HCT116 (cell line): ENCODE results near the gene CPNE4.

ENCODE experiments used
- CEBPB ChIP-seq: IDR thresholded peaks from 2 replicates; pipeline ENCODE4 v1.6.1; 2012; ENCODE audit warnings: low read depth
- EZH2 ChIP-seq: fragments of 200-600 bp; sonication (generic); IDR thresholded peaks from 2 replicates; pipeline ENCODE4 v1.6.1; 2017; ENCODE audit warnings: antibody characterized with exemption, mixed run types
- EZH2phosphoT487 ChIP-seq: fragments of 200-600 bp; IDR thresholded peaks from 2 replicates; pipeline ENCODE4 v1.6.1; 2018; ENCODE audit warnings: antibody characterized with exemption, borderline replicate concordance
- FOSL1 ChIP-seq: IDR thresholded peaks from 2 replicates; pipeline ENCODE4 v1.6.1; 2012; ENCODE audit warnings: low read depth
- POLR2A ChIP-seq: IDR thresholded peaks from 2 replicates; pipeline ENCODE4 v1.7.0; 2011; ENCODE audit warnings: borderline replicate concordance; ENCODE audit not compliant: insufficient read depth, insufficient read length; ENCODE audit errors: extremely low read depth
- POLR2AphosphoS5 ChIP-seq: IDR thresholded peaks from 2 replicates; pipeline ENCODE4 v1.6.1; 2011; ENCODE audit warnings: mild to moderate bottlenecking, low read depth, low read length, moderate library complexity
- TCF7L2 ChIP-seq: IDR thresholded peaks from 2 replicates; pipeline ENCODE4 v1.7.0; 2011; ENCODE audit warnings: borderline replicate concordance, inconsistent platforms; ENCODE audit not compliant: insufficient read depth, insufficient read length; ENCODE audit errors: extremely low read depth
- ZNF274 ChIP-seq: fragments of 200-500 bp; sonication (Bioruptor generic); IDR thresholded peaks from 2 replicates; pipeline ENCODE4 v1.6.1; 2014; ENCODE audit warnings: mild to moderate bottlenecking, low read depth, low read length, inconsistent platforms
- TF ChIP-seq, protein P1 (sequence below), 3 experiments: fragments of 200-600 bp in 1 of 3; sonication (generic) in 1 of 3; IDR thresholded peaks in 2 of 3; conservative IDR thresholded peaks in 1 of 3; 2 replicates each; pipeline ENCODE4 v1.5.1; 2012 to 2017; ENCODE audit warnings: low read depth in 2 of 3, low read length in 2 of 3, antibody characterized with exemption in 1 of 3, borderline replicate concordance in 1 of 3, control low read depth in 1 of 3, mild to moderate bottlenecking in 1 of 3, mixed read lengths in 1 of 3, mixed run types in 1 of 3, moderate library complexity in 1 of 3; ENCODE audit not compliant: insufficient read depth in 1 of 3
- TF ChIP-seq, protein P2 (sequence below): IDR thresholded peaks from 2 replicates; pipeline ENCODE4 v1.6.1; 2012

DNA sequence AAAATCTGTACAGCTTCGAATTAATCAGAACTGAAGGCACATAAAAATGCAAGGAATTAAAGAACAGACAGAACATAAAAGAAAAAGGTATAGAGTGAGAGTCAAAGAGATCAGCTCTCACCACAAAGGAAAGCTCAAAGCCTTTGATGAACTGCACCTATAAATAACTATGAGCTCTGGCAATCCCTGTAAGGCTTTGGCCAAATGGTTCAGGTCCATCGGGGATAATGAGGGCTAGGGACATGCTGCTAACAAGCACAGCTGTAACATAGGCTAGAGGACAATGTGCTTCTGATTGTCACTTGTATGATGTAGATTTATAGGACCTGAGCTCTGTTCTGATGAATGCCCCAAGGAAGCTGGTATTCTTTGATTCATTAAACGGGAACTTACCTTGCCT lies 418.1 kb downstream of the CPNE4 start:
- TF ChIP-seq FOSL1 = no peak
- TF ChIP-seq, protein P1, sequence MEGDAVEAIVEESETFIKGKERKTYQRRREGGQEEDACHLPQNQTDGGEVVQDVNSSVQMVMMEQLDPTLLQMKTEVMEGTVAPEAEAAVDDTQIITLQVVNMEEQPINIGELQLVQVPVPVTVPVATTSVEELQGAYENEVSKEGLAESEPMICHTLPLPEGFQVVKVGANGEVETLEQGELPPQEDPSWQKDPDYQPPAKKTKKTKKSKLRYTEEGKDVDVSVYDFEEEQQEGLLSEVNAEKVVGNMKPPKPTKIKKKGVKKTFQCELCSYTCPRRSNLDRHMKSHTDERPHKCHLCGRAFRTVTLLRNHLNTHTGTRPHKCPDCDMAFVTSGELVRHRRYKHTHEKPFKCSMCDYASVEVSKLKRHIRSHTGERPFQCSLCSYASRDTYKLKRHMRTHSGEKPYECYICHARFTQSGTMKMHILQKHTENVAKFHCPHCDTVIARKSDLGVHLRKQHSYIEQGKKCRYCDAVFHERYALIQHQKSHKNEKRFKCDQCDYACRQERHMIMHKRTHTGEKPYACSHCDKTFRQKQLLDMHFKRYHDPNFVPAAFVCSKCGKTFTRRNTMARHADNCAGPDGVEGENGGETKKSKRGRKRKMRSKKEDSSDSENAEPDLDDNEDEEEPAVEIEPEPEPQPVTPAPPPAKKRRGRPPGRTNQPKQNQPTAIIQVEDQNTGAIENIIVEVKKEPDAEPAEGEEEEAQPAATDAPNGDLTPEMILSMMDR (IDR thresholded peaks at IDR 0.05 in 2 of 3, conservative IDR thresholded peaks at IDR 0.05 in 1 of 3; ENCODE audit: borderline replicate concordance in 1 of 3, insufficient read depth in 1 of 3, low read depth in 2 of 3, low read length in 2 of 3) = no peak
- TF ChIP-seq, protein P2, sequence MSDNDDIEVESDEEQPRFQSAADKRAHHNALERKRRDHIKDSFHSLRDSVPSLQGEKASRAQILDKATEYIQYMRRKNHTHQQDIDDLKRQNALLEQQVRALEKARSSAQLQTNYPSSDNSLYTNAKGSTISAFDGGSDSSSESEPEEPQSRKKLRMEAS = no peak
- no peak for TF ChIP-seq POLR2AphosphoS5
- TF ChIP-seq POLR2A = no peak
- no peak for TF ChIP-seq EZH2
- no peak for TF ChIP-seq EZH2phosphoT487
- no peak for TF ChIP-seq TCF7L2
- no peak for TF ChIP-seq CEBPB
- TF ChIP-seq ZNF274 = no peak
